GM19467 (cell line): ENCODE results near the gene NR2E1.

Experiments
- ATAC-seq: cut with Tn5 transposase; IDR thresholded peaks from one replicate; pipeline ENCODE4 v1.9.1; 2021; ENCODE audit warnings: mild to moderate bottlenecking, moderate library complexity; ENCODE audit not compliant: unreplicated experiment

The NR2E1 gene

DNA sequence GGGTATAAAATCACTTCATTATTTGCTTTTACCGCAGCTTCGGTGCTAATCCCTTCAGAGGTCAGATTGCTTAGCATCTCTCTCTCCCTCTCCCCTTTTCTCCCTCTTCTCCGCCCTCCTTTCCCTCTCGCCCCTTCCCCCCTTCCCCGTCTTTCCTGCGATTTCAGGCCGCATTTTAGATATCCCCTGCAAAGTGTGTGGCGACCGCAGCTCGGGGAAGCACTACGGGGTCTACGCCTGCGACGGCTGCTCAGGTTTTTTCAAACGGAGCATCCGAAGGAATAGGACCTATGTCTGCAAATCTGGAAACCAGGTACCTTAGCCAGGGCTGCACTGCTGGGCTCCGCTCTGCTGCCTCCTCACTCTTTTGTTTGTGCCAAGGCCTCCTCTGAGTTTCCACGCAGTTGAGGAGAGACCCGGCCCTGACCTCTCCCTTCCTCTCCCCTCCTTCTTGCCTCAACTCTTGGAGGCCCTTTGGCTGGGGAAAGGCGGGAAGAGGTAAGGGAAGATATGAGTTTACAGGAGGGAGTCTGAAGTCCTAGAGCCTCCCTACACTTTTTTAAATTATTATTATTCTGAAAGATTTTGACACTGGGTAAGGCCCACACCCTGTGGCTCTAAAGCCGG is 5.6 kb downstream of the NR2E1 start:
- no peak for ATAC-seq

DNA sequence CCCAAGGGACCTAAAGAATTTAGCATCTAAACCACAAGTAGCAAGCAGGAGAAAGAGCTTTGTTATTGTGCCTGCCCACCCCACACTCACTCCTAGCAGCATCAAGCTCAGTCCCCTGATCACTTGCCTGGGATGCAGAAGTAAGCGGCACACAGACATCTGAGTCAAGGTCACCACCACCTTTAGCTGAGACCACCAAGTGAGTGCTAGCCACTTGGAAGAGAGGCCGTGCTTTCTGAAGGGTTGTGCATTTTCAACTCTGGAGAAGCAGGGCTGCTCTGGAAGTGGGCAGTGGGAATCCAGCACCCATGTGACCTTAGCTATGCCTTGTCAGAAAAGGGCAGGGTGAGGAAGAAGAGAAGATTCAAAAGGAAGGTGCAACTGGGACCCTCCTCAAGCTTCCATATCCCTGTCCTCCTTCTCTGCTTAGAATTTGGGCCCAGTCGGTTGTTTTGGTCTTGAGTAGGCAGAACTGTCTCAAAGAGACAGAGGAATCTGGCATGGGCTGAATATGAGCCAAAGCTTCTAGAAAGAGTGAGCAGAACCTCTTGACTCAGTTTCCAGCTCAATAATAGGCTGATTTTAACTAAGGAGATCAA is 6.2 kb downstream of the NR2E1 start:
- ATAC-seq: no peak

DNA sequence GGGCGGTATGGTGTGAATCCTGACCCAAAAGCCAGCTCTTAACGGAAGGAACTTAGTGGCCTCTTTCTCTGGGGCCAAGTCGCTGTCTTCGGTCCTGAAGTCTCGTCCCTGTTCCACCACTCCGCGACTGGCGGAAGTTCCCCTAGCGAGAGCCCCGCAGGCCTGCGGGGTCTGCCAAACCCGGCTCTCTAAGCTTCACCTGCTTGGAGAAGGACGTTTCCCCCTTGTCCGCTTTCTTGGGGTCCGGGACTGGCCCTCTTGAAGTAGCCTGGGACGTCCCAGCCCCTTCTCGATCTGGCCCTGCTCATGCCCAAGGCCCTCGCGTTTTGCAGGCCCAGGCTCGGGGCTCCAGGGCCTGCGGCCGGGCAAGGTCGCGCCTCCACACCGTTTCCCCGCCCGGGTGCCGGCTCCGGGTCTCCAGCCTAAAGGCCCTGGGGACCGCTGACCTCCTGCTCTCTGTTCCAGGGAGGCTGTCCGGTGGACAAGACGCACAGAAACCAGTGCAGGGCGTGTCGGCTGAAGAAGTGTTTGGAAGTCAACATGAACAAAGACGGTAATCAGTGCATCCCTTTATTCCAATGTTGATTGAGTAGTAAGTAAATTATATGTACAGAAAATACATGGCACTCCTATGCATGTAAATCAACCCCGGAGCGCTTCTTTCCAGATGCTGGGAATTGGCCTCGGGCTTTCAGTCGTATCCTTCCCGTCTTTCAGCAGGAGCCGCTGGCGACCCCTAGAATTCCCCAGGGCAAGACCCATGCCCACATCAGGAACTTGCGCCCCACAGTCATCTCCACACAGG is 8.8 kb downstream of the NR2E1 start:
- ATAC-seq: no peak

DNA sequence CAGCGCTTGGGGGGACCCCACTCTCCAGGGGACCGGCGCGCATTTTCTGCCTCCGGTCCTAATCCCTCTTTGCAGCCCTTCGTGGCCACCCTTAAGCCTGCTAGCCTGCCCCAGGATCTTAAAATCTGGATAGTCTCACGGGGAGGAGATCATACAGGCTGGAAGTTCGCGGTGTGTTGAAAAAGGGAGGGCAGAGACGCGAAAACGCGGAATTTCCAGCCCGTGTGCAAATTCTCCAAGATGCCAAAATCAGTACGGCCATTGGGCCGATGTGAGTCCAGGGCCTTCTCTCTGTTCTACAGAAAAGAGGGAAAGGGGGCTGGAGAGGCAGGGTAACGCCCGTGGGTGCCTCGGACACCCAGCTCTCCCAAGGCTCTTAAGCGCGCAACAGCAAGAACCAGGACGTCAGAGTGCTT is 9.4 kb downstream of the NR2E1 start:
- no peak for ATAC-seq

DNA sequence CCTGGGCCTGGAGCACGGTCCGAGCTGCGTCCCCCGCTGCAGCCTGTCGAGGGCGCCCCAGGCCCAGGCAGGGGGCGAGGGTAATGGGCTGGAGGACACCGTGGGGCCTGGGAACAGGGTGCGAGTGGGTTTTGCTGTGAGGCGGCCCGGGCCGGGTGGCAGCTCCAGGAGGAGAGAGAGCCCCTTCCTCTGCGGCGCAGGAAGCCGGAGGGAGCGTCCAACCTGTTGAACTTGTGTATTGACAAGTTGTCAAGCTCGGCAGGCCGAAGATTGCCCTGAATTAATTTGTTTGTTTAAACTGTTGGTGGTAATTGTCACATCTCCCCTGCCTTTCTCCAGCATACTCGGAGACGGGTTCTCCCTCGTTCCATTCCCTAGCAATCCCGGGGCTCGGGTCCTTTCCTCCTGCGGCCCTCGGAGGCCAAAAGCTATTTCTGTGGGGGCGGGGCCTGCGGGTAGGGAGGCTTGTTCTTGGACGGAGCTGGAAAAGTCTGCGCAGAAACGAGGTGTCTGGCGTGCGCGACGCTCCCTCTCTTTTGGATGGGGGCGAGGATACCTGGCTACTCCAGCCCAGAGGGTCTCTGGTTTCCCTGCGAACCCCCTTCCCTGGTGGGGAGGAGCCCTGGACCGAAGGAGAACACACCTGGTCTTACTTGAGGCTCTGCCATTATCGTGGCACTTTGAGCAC is 9.9 kb downstream of the NR2E1 start:
- no peak for ATAC-seq

DNA sequence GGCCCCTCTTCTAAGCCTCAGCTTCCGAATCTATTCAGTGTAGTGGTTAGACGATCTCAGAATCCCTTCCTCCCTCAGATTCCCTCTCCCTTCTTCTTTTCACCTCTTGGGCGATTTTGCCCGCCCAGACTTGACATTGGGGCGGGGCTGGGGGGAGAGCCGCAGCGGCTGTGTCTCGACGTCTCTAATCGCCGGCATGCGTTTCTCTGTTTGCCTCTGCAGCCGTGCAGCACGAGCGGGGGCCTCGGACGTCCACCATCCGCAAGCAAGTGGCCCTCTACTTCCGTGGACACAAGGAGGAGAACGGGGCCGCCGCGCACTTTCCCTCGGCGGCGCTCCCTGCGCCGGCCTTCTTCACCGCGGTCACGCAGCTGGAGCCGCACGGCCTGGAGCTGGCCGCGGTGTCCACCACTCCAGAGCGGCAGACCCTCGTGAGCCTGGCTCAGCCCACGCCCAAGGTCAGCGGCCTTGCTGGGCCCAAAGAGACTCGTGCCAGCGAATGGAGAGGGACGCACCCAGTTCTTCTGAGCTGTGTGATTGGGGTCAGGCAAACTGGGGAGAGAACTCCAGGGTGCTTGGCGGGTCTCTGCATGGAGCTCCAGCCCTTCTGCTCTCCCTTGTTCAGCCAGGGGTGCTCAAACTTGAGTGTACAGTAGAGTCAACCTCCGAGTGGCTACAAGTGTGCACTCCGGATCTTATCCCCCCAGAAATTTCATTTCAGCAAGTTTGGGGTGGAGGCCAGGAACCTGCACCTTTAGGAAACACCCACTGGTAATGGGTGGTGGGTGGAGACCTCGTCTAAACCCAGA is 10.7 kb downstream of the NR2E1 start:
- ATAC-seq: no peak

DNA sequence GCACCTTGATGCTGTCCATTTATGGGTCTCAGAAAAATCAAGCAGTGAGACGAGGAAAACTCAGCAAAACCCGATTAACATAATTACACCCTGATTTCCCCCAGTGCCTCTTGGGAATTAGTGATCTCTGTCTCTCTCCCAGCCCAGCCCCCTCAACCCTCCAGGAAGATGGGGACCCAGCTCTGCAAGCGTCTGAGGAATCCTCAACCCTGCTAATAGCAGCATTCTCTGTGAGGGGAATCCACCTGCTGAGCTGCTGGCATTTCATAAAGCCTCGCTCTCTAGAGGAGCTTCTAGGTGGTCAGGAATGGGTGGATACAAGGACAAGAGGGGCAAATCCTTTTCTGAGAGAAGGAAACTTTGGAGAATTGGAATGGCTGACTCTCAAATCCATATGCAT is 13.9 kb downstream of the NR2E1 start:
- ATAC-seq: no peak

DNA sequence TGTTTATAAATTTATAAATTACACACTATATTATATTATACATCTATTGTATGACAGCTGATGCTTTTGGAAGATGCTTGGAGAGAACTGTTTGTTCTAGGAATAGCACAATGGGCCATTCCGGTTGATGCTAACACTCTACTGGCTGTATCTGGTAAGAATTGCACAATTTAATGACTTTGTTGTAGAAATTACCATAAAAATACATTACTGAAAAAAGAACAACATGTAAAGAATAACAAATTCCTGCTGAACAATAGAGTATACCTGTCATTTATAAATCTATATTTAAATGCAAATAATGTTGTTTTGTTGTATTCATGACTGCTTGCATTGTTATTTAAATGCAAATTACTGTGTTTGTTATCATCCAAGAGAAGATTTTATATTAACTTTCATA is 14.4 kb downstream of the NR2E1 start:
- ATAC-seq: no peak

DNA sequence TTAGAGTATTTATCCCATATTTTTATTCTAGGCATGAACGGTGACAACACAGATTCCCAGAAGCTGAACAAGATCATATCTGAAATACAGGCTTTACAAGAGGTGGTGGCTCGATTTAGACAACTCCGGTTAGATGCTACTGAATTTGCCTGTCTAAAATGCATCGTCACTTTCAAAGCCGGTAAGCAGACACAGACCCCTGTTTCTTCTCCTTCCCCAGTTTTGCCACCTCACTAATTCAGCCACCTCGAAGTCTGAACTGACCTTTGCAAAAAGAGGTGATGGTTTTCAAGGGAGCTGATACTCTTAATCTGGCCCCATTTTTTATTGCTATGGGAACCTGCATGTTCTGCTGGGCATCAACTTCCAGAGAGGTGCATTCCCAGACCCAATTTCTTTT is 15.0 kb downstream of the NR2E1 start:
- no peak for ATAC-seq

DNA sequence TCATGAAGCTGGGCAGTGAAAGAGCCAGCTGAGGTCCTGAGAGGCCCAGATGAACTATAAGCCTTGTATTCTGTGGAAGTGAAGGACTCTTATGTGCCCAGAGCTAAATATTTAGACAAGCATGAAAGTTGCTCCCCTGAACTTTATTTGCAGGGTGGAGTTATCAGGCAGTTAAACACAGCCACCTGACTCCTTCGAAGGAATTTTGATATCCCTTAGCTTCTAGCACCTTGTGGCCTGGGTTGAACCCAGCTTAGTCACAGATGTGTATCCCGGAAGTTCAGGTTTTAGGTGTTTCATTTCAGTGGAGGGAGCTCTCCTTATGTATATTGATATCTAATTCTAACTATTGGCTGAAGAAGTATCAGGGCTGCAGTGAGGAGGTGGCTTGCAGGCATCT is 20.4 kb downstream of the NR2E1 start:
- ATAC-seq: no peak

DNA sequence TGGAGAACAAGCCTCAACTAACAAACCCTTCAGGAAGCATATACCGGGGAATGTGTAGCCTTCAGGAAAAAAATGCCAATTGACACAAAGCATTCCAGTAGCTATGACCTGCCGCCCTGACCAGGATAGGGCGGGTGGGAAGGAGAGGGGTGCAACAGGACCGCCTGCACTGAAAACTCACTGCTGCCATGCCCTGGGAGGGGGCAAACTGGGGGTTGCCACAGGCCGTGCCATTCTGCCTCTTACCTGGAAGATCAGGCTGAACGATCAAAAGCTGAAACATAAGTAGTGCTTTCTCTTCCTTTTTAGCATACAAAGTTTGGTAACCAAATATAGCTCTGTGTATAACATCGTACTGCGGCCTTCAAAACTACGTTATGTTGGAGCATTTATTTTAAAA is 21.7 kb downstream of the NR2E1 start:
- ATAC-seq: no peak

DNA sequence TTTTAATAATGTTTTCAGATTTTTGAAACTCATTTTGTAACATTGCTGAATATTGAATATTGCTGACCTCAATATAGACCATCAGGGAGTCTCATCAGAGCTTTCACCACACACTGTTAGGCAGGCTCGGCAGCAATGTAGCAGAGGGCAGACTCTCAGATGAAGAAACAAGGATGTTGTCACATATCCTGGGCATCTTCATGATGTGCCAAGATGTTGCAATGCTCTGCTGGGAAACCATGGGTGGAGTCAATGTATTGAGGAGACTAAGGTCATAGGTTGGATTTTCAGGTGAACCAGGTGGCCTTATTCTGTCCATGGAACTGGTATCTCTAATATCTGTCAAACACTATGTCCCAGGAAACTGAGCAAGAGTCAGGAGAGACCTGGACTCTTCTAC is 27.3 kb downstream of the NR2E1 start:
- ATAC-seq: no peak

DNA sequence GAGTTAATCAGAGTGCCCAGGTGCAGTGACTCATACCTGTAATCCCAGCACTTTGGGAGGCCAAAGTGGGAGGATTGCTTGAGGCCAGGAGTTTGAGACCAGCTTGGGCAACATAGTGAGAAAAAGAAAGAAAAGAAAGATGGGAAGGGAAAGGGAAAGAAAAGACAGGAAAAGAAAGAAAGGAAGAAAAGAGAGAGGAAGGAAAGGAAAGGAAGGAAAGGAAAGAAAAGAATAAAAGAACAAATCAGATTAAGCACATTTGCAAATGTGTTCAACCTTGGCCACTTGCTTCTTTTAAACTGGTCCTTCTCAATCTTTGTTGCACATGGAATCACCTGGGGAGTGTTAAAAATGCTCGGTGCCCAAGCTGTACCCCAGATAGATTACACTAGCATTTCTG is 28.0 kb downstream of the NR2E1 start:
- ATAC-seq: no peak

DNA sequence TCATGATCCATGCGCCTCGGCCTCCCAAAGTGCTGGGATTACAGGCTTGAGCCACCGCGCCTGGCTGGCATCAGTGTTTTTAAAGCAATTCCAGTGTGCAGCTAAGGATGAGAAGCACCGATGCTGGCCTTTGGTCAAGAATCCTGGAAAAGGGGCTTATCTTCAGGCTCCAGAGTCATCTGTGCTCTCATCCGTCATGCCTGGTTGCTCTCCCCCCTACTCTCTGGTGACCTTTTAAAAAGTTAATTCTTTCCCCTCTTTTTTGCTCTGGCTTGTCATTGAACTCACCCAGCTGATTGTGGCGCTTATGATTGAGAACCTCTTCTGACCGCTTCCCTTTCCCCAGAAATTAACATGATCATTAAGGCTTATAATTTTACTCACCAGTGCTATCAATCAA is 28.7 kb downstream of the NR2E1 start:
- no peak for ATAC-seq

DNA sequence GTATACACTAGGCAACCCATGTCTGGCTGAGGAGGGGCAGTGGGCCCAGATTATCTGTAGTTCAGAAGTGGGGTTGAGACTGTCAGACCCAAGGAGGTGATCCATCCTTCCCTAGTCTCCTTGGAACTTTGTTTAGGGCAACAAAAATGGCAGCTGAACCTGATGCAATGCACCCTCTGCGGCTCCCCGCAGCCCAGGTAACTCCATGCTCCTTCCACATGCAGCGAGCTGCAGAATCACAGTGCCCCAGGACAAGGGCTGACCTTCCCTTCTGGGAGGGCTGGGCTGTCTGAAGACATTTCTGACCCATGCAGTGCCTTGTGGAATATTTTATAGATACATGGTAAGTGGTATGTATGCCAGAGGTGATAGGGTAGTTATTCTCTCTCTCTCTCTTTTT is 29.4 kb downstream of the NR2E1 start:
- ATAC-seq: no peak

DNA sequence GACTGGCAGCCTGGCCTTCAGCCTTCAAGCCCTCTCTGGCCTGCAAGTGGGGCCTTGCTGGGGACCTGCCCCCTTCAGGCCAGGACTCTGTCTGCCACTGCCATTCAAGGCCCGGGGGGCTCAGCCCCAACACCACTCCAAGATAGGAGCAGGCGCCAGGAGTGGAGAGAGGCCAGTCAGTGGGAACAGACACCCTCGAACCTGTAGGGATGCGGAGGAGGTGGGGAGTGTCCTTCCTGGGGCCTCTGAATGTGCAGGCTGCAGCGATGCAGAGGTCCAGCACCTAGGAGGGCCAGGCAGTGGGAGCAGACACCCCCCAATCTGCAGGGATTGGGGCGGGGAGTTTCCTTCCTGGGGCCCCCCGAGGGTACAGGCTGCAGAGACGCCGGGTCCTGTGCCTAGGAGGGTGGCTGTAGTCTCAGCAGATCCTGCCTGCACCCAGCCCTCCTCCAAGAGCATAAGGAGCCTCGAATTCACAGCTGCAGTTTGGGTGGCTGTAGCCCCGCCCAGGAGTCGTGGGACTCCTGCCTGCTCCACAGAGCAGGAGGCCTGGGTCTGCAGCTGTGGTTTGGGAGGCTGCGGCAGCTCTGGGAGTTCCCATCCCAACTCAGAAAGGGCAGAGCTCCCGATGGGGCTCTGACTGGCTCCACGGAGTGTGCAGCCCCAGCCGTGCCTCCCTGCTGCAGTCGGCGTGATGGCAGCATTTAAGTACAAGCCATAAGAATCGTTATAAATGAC is 33.1 kb downstream of the NR2E1 start:
- no peak for ATAC-seq

DNA sequence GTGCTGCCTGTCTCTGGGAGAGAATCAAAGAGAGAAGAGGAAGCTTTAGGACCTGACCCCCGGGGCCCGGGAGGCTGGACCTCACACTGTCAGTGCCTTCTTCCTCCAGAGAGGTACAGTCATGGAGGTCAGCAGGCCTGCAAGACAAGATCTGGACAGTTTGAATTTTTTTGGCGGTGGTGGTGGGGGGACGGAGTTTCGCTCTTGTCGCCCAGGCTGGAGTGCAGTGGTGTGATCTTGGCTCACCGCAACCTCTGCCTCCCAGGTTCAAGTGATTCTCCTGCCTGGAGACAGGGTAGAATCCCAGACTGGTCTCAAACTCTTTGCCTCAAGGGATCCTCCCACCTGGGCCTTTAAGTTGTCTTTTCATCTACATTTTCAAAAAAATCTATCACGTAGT is 34.4 kb downstream of the NR2E1 start:
- no peak for ATAC-seq

DNA sequence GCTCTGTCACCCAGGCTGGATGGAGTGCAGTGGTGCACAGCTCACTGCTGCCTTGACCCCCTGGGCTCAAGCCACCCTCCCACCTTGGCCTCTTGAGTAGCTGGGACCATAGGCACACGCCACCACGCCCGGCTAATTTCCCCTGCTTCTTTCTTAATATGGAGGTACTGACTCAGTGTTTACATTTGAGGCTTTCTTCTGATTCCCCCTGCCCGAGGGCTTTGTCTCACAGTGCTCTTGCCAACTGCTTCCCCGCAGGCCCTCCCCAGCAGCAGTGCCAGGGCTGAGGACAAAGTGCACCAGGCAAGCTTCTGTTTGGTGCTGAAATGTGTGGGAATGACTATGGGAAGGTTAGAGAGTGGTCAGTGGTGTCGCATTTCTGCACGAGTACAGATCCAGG is 34.8 kb downstream of the NR2E1 start:
- ATAC-seq: no peak

DNA sequence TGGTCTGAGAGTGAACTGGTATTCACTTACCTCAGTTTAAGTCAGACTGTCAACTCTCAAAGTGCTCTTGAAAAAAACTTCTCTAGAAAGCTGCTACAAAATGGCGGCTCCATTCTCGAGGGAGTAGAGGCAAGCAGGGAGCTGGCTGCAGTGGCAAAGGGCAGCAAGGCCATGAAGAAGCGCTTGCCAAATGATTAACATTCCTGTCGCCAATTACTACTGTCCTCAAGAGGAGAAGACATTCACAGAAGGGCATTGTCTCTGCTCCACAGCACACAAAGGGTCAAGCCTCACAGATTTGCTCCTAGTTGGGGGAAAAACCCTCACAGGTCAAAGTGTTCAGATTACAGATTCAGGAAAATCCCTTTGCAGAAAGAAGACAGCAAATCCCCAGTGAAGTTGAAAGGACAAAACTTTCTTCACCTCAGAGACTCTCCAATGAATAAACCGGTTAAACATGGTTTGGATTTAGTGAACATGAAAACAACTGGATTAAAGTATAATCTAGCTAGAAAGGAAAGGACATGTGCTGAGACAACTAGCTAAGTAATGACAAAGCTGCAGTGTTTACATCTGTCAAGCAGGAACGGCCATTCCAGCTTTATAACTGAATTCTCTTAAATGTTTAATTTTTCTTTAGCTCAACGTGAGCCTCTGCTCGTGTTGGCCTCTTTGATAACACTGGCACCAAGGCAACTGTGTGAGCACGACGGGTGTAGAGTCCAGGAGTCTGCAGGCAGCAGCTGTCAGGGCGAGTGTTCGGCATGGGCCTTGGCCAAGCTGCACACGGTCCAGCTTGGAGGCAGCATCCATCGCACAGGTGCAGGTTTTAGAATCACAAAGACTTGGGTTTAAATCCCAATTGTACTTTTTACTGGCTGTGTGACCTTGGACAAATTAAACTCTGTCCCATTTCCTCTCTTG is 37.6 kb downstream of the NR2E1 start:
- no peak for ATAC-seq
